ENCODE measurements around the gene FES. TPM values are rescaled to one million over a fixed set of nuclear protein-coding genes. Genes with fewer than 3 reads are reported as not detected.
A peak's percentile ranks its signal among the peaks of the same experiment; 100 is the strongest.

The FES gene
- total and polyA plus RNA-seq, 8 donors, result 3.9 to 26.5 (median 9.1) TPM

DNA sequence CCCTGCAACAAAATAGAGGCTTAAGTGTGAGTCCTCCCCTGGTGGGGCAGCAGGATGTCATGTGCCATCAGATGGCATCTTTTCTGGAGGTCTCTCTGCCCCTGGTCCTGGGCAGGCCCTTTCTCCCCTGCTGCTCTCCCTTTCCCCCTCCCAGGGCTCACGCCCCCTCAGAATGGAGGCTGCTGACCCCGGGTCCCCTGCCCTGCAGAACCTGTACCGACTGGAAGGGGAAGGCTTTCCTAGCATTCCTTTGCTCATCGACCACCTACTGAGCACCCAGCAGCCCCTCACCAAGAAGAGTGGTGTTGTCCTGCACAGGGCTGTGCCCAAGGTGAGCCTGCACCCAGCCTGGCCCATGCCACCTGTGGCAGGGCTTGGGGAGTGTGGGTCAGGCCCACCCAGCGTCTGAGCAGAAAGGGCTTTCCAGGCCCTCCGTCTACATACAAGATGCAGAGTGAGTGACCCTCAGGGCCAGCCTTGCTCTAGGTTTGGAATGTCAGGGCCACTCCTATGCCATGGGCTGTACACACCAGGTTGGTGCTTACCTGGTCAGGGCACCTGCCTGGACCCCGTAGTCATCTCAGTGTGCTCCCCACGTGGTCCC, 7.1 kb downstream of the FES start:
- Histone ChIP-seq H3K36me3 (peaks cover 0 to 17% (median 9%) of the 10 kb centered on the region in 3 donors), H3K27ac (no peak overlapping the region), H3K4me1 (peaks cover 0 to 2% (median 0%) of the 10 kb centered on the region in 3 donors), H3K9me3 (no peaks in the 10 kb centered on the region), H3K27me3 (no peaks in the 10 kb centered on the region), H3K4me3 (no peak overlapping the region)
- ATAC-seq, result no peak
- DNase-seq, result peak in 1 of 6 donors; percentile 52
- TF ChIP-seq, protein P1, sequence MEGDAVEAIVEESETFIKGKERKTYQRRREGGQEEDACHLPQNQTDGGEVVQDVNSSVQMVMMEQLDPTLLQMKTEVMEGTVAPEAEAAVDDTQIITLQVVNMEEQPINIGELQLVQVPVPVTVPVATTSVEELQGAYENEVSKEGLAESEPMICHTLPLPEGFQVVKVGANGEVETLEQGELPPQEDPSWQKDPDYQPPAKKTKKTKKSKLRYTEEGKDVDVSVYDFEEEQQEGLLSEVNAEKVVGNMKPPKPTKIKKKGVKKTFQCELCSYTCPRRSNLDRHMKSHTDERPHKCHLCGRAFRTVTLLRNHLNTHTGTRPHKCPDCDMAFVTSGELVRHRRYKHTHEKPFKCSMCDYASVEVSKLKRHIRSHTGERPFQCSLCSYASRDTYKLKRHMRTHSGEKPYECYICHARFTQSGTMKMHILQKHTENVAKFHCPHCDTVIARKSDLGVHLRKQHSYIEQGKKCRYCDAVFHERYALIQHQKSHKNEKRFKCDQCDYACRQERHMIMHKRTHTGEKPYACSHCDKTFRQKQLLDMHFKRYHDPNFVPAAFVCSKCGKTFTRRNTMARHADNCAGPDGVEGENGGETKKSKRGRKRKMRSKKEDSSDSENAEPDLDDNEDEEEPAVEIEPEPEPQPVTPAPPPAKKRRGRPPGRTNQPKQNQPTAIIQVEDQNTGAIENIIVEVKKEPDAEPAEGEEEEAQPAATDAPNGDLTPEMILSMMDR (IDR thresholded peaks at IDR 0.05), result no peak
- FAIRE-seq, result no peak
- 67 to 86% methylated on average over 8 of the region's 8 CpGs for whole genome bisulfite sequencing, 2 donors
- intact Hi-C loops (cut with DNase I), result no loop called here

DNA sequence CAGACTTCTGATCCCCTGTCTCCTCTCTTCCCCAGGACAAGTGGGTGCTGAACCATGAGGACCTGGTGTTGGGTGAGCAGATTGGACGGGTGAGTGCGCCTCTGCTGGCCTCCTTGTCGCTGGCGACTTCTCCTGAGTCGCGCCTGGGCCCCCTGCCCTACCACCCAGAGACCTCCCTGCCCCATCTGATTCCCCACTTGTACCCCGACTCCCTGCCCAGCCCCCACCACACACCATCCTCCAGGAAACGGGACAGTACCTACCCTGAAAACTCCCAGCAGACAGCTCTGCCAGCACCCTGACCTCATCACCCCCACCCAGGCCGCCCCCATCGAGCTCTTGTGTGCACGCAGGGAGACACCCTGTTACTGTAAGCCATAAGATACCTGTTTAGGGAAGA, 7.7 kb downstream of the FES start:
- H3K36me3 ChIP-seq, result peaks cover 0 to 17% (median 9%) of the 10 kb centered on the region in 3 donors
- H3K4me3 ChIP-seq, result no peak overlapping the region
- TF ChIP-seq, protein P1 (IDR thresholded peaks at IDR 0.05), result no peak
- FAIRE-seq (no peak), ATAC-seq (no peak), DNase-seq (peak in 1 of 6 donors; percentile 53)
- intact Hi-C loops (cut with DNase I), result no loop called here
- no peaks in the 10 kb centered on the region for H3K9me3 ChIP-seq
- WGBS, 2 donors, result 79 to 91% methylated on average over 11 of the region's 11 CpGs
- no peak overlapping the region for H3K27ac ChIP-seq
- H3K4me1 ChIP-seq, result no peaks in the 10 kb centered on the region
- no peaks in the 10 kb centered on the region for H3K27me3 ChIP-seq

DNA sequence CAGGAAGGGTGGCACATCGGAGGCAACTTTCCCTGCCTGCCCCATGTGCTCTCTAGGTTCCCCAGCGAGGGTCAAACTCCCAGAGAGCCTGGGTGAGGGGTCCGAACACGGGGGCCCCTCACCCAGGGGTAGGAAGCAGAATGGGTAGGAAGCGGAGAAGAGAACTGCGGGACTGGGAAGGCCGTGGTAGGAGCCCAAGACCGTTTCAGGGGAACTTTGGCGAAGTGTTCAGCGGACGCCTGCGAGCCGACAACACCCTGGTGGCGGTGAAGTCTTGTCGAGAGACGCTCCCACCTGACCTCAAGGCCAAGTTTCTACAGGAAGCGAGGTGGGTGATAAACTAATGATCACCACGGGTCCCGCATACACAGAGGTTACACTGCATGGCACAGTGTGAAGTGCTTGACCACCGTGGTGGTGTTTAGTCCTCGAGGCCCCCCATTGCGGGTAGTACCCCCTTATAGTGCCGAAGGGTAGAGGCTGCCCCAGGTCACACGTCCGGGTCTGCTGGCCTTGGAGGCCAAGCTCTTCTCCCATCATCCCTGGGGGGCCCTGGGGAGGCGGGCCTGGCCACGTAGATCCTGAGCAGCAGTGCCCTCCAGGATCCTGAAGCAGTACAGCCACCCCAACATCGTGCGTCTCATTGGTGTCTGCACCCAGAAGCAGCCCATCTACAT, 8.3 kb downstream of the FES start:
- ATAC-seq (no peak), FAIRE-seq (no peak), DNase-seq (peak in 1 of 6 donors; percentile 63)
- intact Hi-C loops (cut with DNase I), result no loop called here
- TF ChIP-seq, protein P1 (IDR thresholded peaks at IDR 0.05), result no peak
- Histone ChIP-seq H3K27ac (no peak overlapping the region), H3K9me3 (no peaks in the 10 kb centered on the region), H3K4me3 (no peak overlapping the region), H3K36me3 (peaks cover 0 to 17% (median 9%) of the 10 kb centered on the region in 3 donors), H3K4me1 (no peaks in the 10 kb centered on the region), H3K27me3 (no peaks in the 10 kb centered on the region)
- WGBS, 2 donors, result 87 to 90% methylated on average over 28 to 29 of the region's 29 CpGs

DNA sequence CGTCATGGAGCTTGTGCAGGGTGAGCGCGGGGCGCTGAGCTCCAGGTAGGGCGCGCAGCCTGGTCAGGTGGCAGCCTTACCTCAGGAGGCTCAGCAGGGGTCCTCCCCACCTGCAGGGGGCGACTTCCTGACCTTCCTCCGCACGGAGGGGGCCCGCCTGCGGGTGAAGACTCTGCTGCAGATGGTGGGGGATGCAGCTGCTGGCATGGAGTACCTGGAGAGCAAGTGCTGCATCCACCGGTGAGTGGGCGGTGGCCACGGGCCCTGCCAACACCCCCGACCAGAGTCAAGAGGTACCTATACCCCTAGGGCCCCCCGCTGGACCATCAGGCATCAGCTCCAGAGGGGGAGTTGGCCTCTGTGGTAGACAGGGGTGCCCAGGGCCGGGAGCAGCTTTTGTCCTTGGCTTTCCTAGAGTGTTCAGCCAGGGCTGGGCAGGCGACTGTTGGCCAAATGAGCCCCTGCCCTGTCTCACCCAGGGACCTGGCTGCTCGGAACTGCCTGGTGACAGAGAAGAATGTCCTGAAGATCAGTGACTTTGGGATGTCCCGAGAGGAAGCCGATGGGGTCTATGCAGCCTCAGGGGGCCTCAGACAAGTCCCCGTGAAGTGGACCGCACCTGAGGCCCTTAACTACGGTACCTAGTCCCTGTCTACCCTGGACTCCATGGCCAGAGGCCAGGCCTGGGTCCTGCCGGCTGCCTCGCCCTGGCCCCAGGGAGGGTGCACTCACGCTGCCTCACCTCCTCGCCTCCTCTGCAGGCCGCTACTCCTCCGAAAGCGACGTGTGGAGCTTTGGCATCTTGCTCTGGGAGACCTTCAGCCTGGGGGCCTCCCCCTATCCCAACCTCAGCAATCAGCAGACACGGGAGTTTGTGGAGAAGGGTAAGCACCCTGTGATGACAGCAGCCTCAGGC, 9.1 kb downstream of the FES start:
- no peak for FAIRE-seq
- H3K4me3 ChIP-seq, result no peak overlapping the region
- WGBS, 2 donors, result 90 to 94% methylated on average over 29 to 33 of the region's 33 CpGs
- H3K27ac ChIP-seq, result no peak overlapping the region
- H3K9me3 ChIP-seq, result no peaks in the 10 kb centered on the region
- H3K4me1 ChIP-seq, result no peaks in the 10 kb centered on the region
- TF ChIP-seq, protein P1 (IDR thresholded peaks at IDR 0.05), result no peak
- no peaks in the 10 kb centered on the region for H3K27me3 ChIP-seq
- peak in 1 of 4 donors; percentile 9 for ATAC-seq
- intact Hi-C loops (cut with DNase I), result no loop called here
- DNase-seq, result peak in 1 of 6 donors; percentile 70
- H3K36me3 ChIP-seq, result peaks cover 0 to 17% (median 9%) of the 10 kb centered on the region in 3 donors
